Endothelial cell of umbilical vein (primary cell): ENCODE measurements around the gene ARID2. TPM values are rescaled to one million over a fixed set of nuclear protein-coding genes. Genes with fewer than 3 reads are reported as not detected.

Experiments used
- BruUV-seq: library from RNA; stranded (reverse); fragments of 400-500 nt; replicated peaks from 2 replicates; lab custom pipeline; 2021; lab: Mats Ljungman, UMichigan
- CTCF ChIA-PET: fragments of 300-600, 350-600 bp; sonication (Branson Sonifier 250); formaldehyde crosslinking; loops from one replicate; lab custom pipeline; 2021; ENCODE audit warnings: antibody characterized with exemption, inconsistent platforms; lab: Charles Lee
- POLR2A ChIA-PET: fragments of 300-600, 350-600 bp; sonication (Branson Sonifier 250); formaldehyde crosslinking; loops from one replicate; lab custom pipeline; 2021; ENCODE audit warnings: antibody characterized with exemption, inconsistent platforms; lab: Charles Lee
- DNase-seq: peaks from one replicate; pipeline ENCODE4 v3.0.0-alpha.2; 2011; ENCODE audit warnings: low read depth, low spot score
- FAIRE-seq: peaks from 2 replicates; lab custom pipeline; 2011; peaks lifted over from hg19 to GRCh38; lab: Jason Lieb, UNC
- H2AFZ ChIP-seq: 2 replicates; pipeline ENCODE4 v1.6.0; 2012; ENCODE audit warnings: low read depth, low read length, control low read depth, inconsistent platforms
- H3K27ac ChIP-seq: 2 replicates; pipeline ENCODE4 v1.5.1; 2011; ENCODE audit warnings: low read depth, mild to moderate bottlenecking, control low read depth, low read length, moderate library complexity; ENCODE audit not compliant: insufficient read depth
- H3K27me3 ChIP-seq, 2 experiments: 2 replicates each; pipeline versions ENCODE4 v1.6.0 to v1.6.1; 2011; ENCODE audit warnings: low read length in 2 of 2, mixed read lengths in 1 of 2; ENCODE audit not compliant: control insufficient read depth in 2 of 2, insufficient read depth in 2 of 2
- H3K36me3 ChIP-seq, 2 experiments: 2 replicates in 1 of 2; 3 replicates in 1 of 2; pipeline ENCODE4 v1.5.1; 2011; ENCODE audit warnings: low read length in 2 of 2, mild to moderate bottlenecking in 1 of 2, moderate library complexity in 1 of 2; ENCODE audit not compliant: control insufficient read depth in 2 of 2, insufficient read depth in 2 of 2; ENCODE audit errors: extremely low read depth in 1 of 2
- H3K4me1 ChIP-seq: 3 replicates; pipeline ENCODE4 v1.5.1; 2011; ENCODE audit warnings: mild to moderate bottlenecking, low read length; ENCODE audit not compliant: control insufficient read depth, insufficient read depth; ENCODE audit errors: extremely low read depth
- H3K4me2 ChIP-seq: 2 replicates; pipeline ENCODE4 v1.6.1; 2011; ENCODE audit warnings: low read length, control low read depth, mixed read lengths; ENCODE audit not compliant: insufficient read depth
- H3K4me3 ChIP-seq, 3 experiments: fragments of 200-600 bp in 1 of 3; sonication (generic), shearing (Covaris generic) in 1 of 3; replicated peaks in 1 of 3; 2 replicates each; pipeline ENCODE4 v1.5.1; 2011 to 2016; ENCODE audit warnings: control low read depth in 3 of 3, low read length in 3 of 3, mild to moderate bottlenecking in 2 of 3, inconsistent platforms in 1 of 3, low read depth in 1 of 3, moderate library complexity in 1 of 3; ENCODE audit not compliant: insufficient read depth in 1 of 3
- H3K79me2 ChIP-seq: 2 replicates; pipeline ENCODE4 v1.6.0; 2012; ENCODE audit warnings: low read length, inconsistent platforms; ENCODE audit not compliant: control insufficient read depth, insufficient read depth
- H3K9ac ChIP-seq: replicated peaks from 2 replicates; pipeline ENCODE3; 2011; ENCODE audit warnings: low read length, control low read depth; ENCODE audit not compliant: insufficient read depth; ENCODE audit errors: extremely low read depth
- H3K9me1 ChIP-seq: replicated peaks from 3 replicates; pipeline ENCODE4 v1.6.0; 2011; ENCODE audit warnings: mild to moderate bottlenecking, low read length; ENCODE audit not compliant: control insufficient read depth, insufficient read depth; ENCODE audit errors: extremely low read depth
- H3K9me3 ChIP-seq: replicated peaks from 2 replicates; pipeline ENCODE4 v1.5.1; 2012; ENCODE audit warnings: low read length, inconsistent platforms; ENCODE audit not compliant: control insufficient read depth, insufficient read depth
- H4K20me1 ChIP-seq: replicated peaks from 2 replicates; pipeline ENCODE3; 2011; ENCODE audit warnings: mild to moderate bottlenecking, low read length; ENCODE audit not compliant: control insufficient read depth, insufficient read depth; ENCODE audit errors: extremely low read depth
- CTCF ChIP-seq, 2 donors: IDR thresholded peaks; 1 replicate in 1 of 2; 2 replicates in 1 of 2; pipeline ENCODE4 v1.5.1; 2011; ENCODE audit warnings: low read length in 2 of 2, mild to moderate bottlenecking in 2 of 2, moderate library complexity in 2 of 2, control low read depth in 1 of 2, inconsistent platforms in 1 of 2, low read depth in 1 of 2; ENCODE audit not compliant: insufficient read depth in 1 of 2; ENCODE audit errors: extremely low read depth in 1 of 2
- EZH2 ChIP-seq: IDR thresholded peaks from 2 replicates; pipeline ENCODE4 v1.6.1; 2012; ENCODE audit warnings: borderline replicate concordance, low read depth, mild to moderate bottlenecking, moderate library complexity, low read length, inconsistent platforms; ENCODE audit not compliant: severe bottlenecking
- FOS ChIP-seq: IDR thresholded peaks from 2 replicates; pipeline ENCODE4 v1.6.1; 2011; ENCODE audit warnings: mild to moderate bottlenecking, low read length, moderate library complexity, borderline replicate concordance; ENCODE audit not compliant: insufficient read depth
- GATA2 ChIP-seq: IDR thresholded peaks from 2 replicates; pipeline ENCODE4 v1.7.0; 2011; ENCODE audit warnings: low read depth, mild to moderate bottlenecking, moderate library complexity, mixed read lengths, low read length; ENCODE audit not compliant: insufficient read length, insufficient read depth
- JUN ChIP-seq: IDR thresholded peaks from 2 replicates; pipeline ENCODE4 v1.6.1; 2011; ENCODE audit warnings: borderline replicate concordance, low read depth; ENCODE audit not compliant: insufficient read length, insufficient read depth
- MAX ChIP-seq: IDR thresholded peaks from 2 replicates; pipeline ENCODE4 v1.6.1; 2011; ENCODE audit not compliant: insufficient read depth, insufficient read length
- MYC ChIP-seq: IDR thresholded peaks from one replicate; pipeline ENCODE4 v1.6.1; 2011; ENCODE audit warnings: mild to moderate bottlenecking, low read depth, low read length
- POLR2A ChIP-seq: IDR thresholded peaks from 2 replicates; pipeline ENCODE4 v1.6.1; 2012; ENCODE audit warnings: low read depth, mild to moderate bottlenecking, control low read depth, low read length
- POLR2AphosphoS5 ChIP-seq: IDR thresholded peaks from 2 replicates; pipeline ENCODE4 v1.6.1; 2012; ENCODE audit warnings: low read depth, mild to moderate bottlenecking, control low read depth, low read length, moderate library complexity; ENCODE audit not compliant: insufficient read depth
- dilution Hi-C: fragments of 300-500 bp; cut with MboI; formaldehyde crosslinking; loops from one replicate; pipeline ENCODE4 v1.15.0; 2019; ENCODE audit warnings: low sequenced_read_pairs; ENCODE audit not compliant: extremely low pct_ligation_motif_present
- intact Hi-C: fragments of 100-400 bp; cut with micrococcal nuclease; formaldehyde crosslinking; loops from one replicate; pipeline ENCODE4 v1.10.0; 2022
- polyA plus RNA-seq, 4 experiments: library from polyadenylated mRNA; depleted of rRNA in 3 of 4; stranded (reverse) in 3 of 4; unstranded in 1 of 4; fragments of >200 nt; gene quantifications; 2 replicates each; pipeline versions ENCODE4 v1.2.1 to v1.2.3, GENCODE V29; 2011 to 2012; ENCODE audit warnings: missing spikeins in 1 of 4
- total RNA-seq: library from RNA; stranded (reverse); gene quantifications from 2 replicates; pipeline ENCODE4 v1.2.3, GENCODE V29; 2021

The ARID2 gene
- total and polyA plus RNA-seq, 2 donors (not counting 3 experiments of a cell fraction or from before 2014, with no cell fraction given): 10.8 to 26.7 TPM

- BruUV-seq: no TSS peak
Measured at GRCh38 chr12:45763381-45763780, 33.9 kb downstream of the ARID2 start.

More at GRCh38 chr12:45763381-45763780, 33.9 kb downstream of the ARID2 start:
- TF ChIP-seq FOS: no peak
- no peak for TF ChIP-seq CTCF (IDR thresholded peaks at IDR 0.05; ENCODE audit: extremely low read depth in 1 of 2, insufficient read depth in 1 of 2, low read depth in 1 of 2, low read length in 2 of 2)
- no peak for TF ChIP-seq POLR2A
- no peak for TF ChIP-seq POLR2AphosphoS5
- TF ChIP-seq EZH2: no peak
- TF ChIP-seq GATA2: no peak
- no peak for TF ChIP-seq MAX
- no peak for TF ChIP-seq JUN
- no peak for TF ChIP-seq MYC
- Histone ChIP-seq H3K36me3 (no peaks in the 10 kb centered on the region), H3K9ac (no peak overlapping the region), H3K9me3 (no peaks in the 10 kb centered on the region), H3K27ac (no peak overlapping the region), H3K27me3 (no peaks in the 10 kb centered on the region), H3K4me3 (no peak overlapping the region), H3K9me1 (no peaks in the 10 kb centered on the region), H4K20me1 (no peaks in the 10 kb centered on the region), H3K4me1 (no peaks in the 10 kb centered on the region), H2AFZ (no peak overlapping the region), H3K4me2 (no peak overlapping the region), H3K79me2 (peaks cover 65% of the 10 kb centered on the region)
- intact Hi-C loops (loop anchor here (5.0 kb wide), 4 partner anchors 129 to 309 kb away; partner anchors contain the start of gene SCAF11), dilution Hi-C loops (no loop called here)
- POLR2A ChIA-PET: no interaction called here
- DNase-seq (no peak), FAIRE-seq (no peak)
- CTCF ChIA-PET: interaction anchor here (0.8 to 2.8 kb wide), 10 partner anchors 15 to 593 kb away, joined by 4 to 23 read pairs (median 10); no protein-coding TSS in a partner anchor
